Memory B cell (primary cell): Measurements from ENCODE around the gene ZFR2.
"Not testable (repeated sequence)": the region's sequence is repeated elsewhere in the genome, so short reads cannot be mapped to it uniquely, and the experiment has no call there.

Experiments
- ATAC-seq: fragments of 150-1000 bp; cut with Tn5 transposase; 2 replicates; pipeline ENCODE4 v1.10.0; 2021; ENCODE audit warnings: low read depth, mild to moderate bottlenecking, moderate library complexity
- DNase-seq, 2 donors: peaks; one replicate each; pipeline ENCODE4 v3.0.0; 2022; ENCODE audit warnings: low spot score in 2 of 2
- H3K27ac Mint-ChIP-seq: one replicate; pipeline ENCODE4 v1.8.0; 2022; ENCODE audit warnings: mild to moderate bottlenecking, moderate library complexity, mixed read lengths
- H3K27me3 Mint-ChIP-seq: one replicate; pipeline ENCODE4 v1.8.0; 2022; ENCODE audit warnings: mixed read lengths
- H3K36me3 Mint-ChIP-seq: one replicate; pipeline ENCODE4 v1.8.0; 2022; ENCODE audit warnings: mild to moderate bottlenecking, mixed read lengths
- H3K4me1 Mint-ChIP-seq: one replicate; pipeline ENCODE4 v1.8.0; 2022; ENCODE audit warnings: mixed read lengths
- H3K4me3 Mint-ChIP-seq: one replicate; pipeline ENCODE4 v1.8.0; 2022; ENCODE audit warnings: mild to moderate bottlenecking, moderate library complexity, mixed read lengths
- H3K9me3 Mint-ChIP-seq: one replicate; pipeline ENCODE4 v1.8.0; 2022; ENCODE audit warnings: mixed read lengths

The ZFR2 gene

GRCh38 chr19:3821857-3822364 lies 46.9 kb downstream of the ZFR2 start:
- Mint-ChIP-seq H3K4me3 (no peak overlapping the region), H3K9me3 (no peaks in the 10 kb centered on the region), H3K36me3 (no peaks in the 10 kb centered on the region), H3K27ac (peak overlapping the region; percentile 41), H3K4me1 (peaks cover 6% of the 10 kb centered on the region), H3K27me3 (peaks cover 9% of the 10 kb centered on the region)
- peak; percentile 92 for ATAC-seq
- DNase-seq = peak; percentile 81 to 96

DNA sequence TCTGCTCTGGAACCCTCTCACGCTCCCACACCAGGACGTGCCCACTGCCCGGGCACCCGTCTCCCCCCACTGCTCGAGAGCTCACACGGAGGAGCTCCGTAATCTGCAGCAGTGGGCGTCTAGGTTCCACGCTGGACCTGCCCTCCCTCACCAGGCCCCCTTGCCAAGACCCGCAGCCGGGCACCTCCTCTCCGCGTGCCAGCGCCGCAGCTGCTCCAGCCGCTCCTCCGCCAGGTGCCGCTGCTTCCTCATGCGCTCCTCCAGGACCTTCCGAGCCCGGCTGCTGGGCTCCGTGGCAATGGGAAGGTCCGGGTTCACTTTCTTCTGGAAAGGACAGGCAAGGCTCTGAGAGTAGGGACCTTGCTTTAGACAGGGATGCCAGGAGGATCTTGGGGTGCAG lies 47.7 kb downstream of the ZFR2 start:
- H3K27me3 Mint-ChIP-seq = peaks cover 9% of the 10 kb centered on the region
- H3K4me3 Mint-ChIP-seq = no peak overlapping the region
- H3K4me1 Mint-ChIP-seq = peaks cover 6% of the 10 kb centered on the region
- H3K27ac Mint-ChIP-seq = no peak overlapping the region
- H3K9me3 Mint-ChIP-seq = no peaks in the 10 kb centered on the region
- H3K36me3 Mint-ChIP-seq = no peaks in the 10 kb centered on the region
- DNase-seq (no peak), ATAC-seq (no peak)

DNA sequence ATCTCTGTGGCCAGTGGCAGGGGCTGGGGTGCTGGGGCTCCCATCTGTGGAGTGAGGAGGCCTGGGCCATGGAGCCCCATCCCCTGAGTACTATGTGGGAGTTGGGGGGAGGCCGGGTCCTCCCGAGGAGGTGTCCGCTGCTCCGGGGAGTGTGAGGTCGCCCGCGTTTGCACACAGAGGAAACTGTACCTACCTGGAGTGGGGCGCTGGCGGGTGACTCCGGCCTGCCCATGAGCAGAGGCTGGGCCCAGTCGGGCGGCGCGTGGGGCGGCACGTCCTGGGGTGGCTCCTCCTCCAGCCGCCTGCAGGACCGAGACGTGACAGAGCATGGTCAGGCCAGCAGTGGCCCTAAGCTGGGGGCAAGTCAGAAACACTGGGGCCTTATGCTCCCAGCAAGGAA lies 48.8 kb downstream of the ZFR2 start:
- Mint-ChIP-seq H3K27ac (no peak overlapping the region), H3K4me3 (no peak overlapping the region), H3K9me3 (no peaks in the 10 kb centered on the region), H3K27me3 (peaks cover 5% of the 10 kb centered on the region), H3K4me1 (peaks cover 6% of the 10 kb centered on the region), H3K36me3 (no peaks in the 10 kb centered on the region)
- DNase-seq (no peak), ATAC-seq (no peak)

- H3K4me1 Mint-ChIP-seq = peaks cover 6% of the 10 kb centered on the region
- DNase-seq (no peak), ATAC-seq (no peak)
- no peaks in the 10 kb centered on the region for H3K36me3 Mint-ChIP-seq
- no peak overlapping the region for H3K27ac Mint-ChIP-seq
- H3K9me3 Mint-ChIP-seq = no peaks in the 10 kb centered on the region
- H3K27me3 Mint-ChIP-seq = peaks cover 3% of the 10 kb centered on the region
- no peak overlapping the region for H3K4me3 Mint-ChIP-seq
Observed at GRCh38 chr19:3818918-3819317, 49.9 kb downstream of the ZFR2 start.

GRCh38 chr19:3818466-3818865 lies 50.4 kb downstream of the ZFR2 start:
- no peak overlapping the region for H3K4me3 Mint-ChIP-seq
- DNase-seq = no peak
- peaks cover 9% of the 10 kb centered on the region for H3K4me1 Mint-ChIP-seq
- ATAC-seq = no peak
- H3K27ac Mint-ChIP-seq = no peak overlapping the region
- no peaks in the 10 kb centered on the region for H3K36me3 Mint-ChIP-seq
- peaks cover 3% of the 10 kb centered on the region for H3K27me3 Mint-ChIP-seq
- H3K9me3 Mint-ChIP-seq = no peaks in the 10 kb centered on the region

- no peak overlapping the region for H3K4me3 Mint-ChIP-seq
- H3K9me3 Mint-ChIP-seq = no peaks in the 10 kb centered on the region
- peaks cover 3% of the 10 kb centered on the region for H3K27me3 Mint-ChIP-seq
- H3K4me1 Mint-ChIP-seq = peaks cover 11% of the 10 kb centered on the region
- ATAC-seq = no peak
- H3K36me3 Mint-ChIP-seq = no peaks in the 10 kb centered on the region
- H3K27ac Mint-ChIP-seq = no peak overlapping the region
- DNase-seq = no peak
Observed at GRCh38 chr19:3817761-3818160, 51.1 kb downstream of the ZFR2 start.

DNA sequence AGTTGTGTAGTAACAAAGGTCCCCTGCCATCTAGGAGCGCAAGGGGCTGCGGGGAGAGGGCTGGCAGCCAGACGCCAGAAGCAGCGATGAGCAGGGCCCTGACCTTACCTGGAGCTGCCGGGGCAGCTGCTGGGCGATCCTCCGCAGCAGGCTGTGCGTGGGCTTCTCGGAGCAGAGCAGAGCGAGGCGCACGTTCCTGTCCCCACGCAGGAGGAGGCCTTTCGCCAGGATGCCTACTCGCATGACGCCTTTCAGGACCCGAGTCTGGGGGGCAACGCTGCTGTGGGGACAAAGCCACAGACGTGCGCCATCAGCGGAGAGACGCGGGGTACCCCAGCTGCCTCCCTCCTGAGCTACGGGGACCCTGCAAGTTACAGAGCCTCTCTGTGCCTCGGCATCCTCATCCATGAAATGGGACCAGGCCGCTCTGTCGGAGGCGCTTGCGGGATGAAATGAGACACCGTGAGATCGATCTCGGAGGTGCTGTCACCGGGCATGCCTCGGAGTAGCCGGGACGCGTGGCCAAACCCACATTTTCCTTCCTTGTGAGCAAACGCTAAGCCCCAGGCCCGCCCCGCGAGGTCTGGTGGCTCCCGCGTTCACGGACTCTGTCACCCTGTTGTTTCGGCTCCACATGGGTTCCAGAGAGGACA lies 52.1 kb downstream of the ZFR2 start:
- H3K4me1 Mint-ChIP-seq = peaks cover 15% of the 10 kb centered on the region

GRCh38 chr19:3816148-3816547 lies 52.7 kb downstream of the ZFR2 start:
- not testable (repeated sequence) for H3K4me3 Mint-ChIP-seq, DNase-seq, H3K27me3 Mint-ChIP-seq, H3K36me3 Mint-ChIP-seq, ATAC-seq, H3K27ac Mint-ChIP-seq, H3K9me3 Mint-ChIP-seq
- peaks cover 15% of the 10 kb centered on the region for H3K4me1 Mint-ChIP-seq

More for the DNA sequence above, 52.1 kb downstream of the ZFR2 start:
- DNase-seq (no peak), ATAC-seq (no peak)
- Mint-ChIP-seq H3K27me3 (peaks cover 5% of the 10 kb centered on the region), H3K9me3 (no peaks in the 10 kb centered on the region), H3K27ac (no peak overlapping the region), H3K36me3 (peaks cover 2% of the 10 kb centered on the region), H3K4me3 (no peak overlapping the region)

DNA sequence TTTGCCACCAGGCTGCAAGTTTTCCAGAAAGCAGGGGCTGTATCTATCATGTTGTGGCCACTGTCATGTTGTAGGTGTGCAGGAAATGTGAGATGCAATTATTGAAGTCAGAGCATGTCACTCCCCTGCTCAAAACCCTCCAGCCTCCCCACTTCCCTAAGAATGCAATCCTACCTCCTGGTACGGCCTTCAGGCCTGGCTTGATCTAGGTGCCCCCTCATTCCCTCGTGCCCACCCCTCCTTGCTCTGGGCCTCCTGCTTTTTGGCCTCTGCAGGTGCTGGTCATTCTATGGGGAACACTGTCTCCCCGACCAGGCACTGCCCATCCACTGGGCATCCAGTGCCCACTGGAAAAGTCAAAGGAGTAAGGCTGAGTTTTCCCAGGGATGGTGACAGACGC lies 54.2 kb downstream of the ZFR2 start:
- Mint-ChIP-seq H3K4me1 (peaks cover 18% of the 10 kb centered on the region), H3K9me3 (no peaks in the 10 kb centered on the region), H3K4me3 (peak overlapping the region; percentile 5), H3K36me3 (peaks cover 2% of the 10 kb centered on the region), H3K27me3 (peaks cover 5% of the 10 kb centered on the region), H3K27ac (no peak overlapping the region)
- no peak for DNase-seq
- ATAC-seq = no peak

GRCh38 chr19:3813473-3814392 lies 55.1 kb downstream of the ZFR2 start:
- DNase-seq (no peak), ATAC-seq (no peak)
- peaks cover 5% of the 10 kb centered on the region for H3K27me3 Mint-ChIP-seq
- H3K4me1 Mint-ChIP-seq = peaks cover 18% of the 10 kb centered on the region
- no peak overlapping the region for H3K27ac Mint-ChIP-seq
- H3K9me3 Mint-ChIP-seq = no peaks in the 10 kb centered on the region
- peaks cover 2% of the 10 kb centered on the region for H3K36me3 Mint-ChIP-seq
- H3K4me3 Mint-ChIP-seq = no peak overlapping the region

GRCh38 chr19:3810708-3811355 lies 58.0 kb downstream of the ZFR2 start:
- peaks cover 2% of the 10 kb centered on the region for H3K36me3 Mint-ChIP-seq
- H3K4me3 Mint-ChIP-seq = peak overlapping the region; percentile 29
- ATAC-seq (peak; percentile 54), DNase-seq (peak in 1 of 2 donors; percentile 39)
- no peaks in the 10 kb centered on the region for H3K9me3 Mint-ChIP-seq
- peaks cover 5% of the 10 kb centered on the region for H3K27me3 Mint-ChIP-seq
- peaks cover 25% of the 10 kb centered on the region for H3K4me1 Mint-ChIP-seq
- peak overlapping the region; percentile 68 for H3K27ac Mint-ChIP-seq

GRCh38 chr19:3809881-3810707 lies 58.7 kb downstream of the ZFR2 start:
- Mint-ChIP-seq H3K4me3 (peak overlapping the region; percentile 29), H3K9me3 (no peaks in the 10 kb centered on the region), H3K27me3 (peaks cover 5% of the 10 kb centered on the region), H3K27ac (peak overlapping the region; percentile 68), H3K4me1 (peaks cover 25% of the 10 kb centered on the region), H3K36me3 (peaks cover 2% of the 10 kb centered on the region)
- peak; percentile 70 for ATAC-seq
- peak; percentile 43 to 75 for DNase-seq

DNA sequence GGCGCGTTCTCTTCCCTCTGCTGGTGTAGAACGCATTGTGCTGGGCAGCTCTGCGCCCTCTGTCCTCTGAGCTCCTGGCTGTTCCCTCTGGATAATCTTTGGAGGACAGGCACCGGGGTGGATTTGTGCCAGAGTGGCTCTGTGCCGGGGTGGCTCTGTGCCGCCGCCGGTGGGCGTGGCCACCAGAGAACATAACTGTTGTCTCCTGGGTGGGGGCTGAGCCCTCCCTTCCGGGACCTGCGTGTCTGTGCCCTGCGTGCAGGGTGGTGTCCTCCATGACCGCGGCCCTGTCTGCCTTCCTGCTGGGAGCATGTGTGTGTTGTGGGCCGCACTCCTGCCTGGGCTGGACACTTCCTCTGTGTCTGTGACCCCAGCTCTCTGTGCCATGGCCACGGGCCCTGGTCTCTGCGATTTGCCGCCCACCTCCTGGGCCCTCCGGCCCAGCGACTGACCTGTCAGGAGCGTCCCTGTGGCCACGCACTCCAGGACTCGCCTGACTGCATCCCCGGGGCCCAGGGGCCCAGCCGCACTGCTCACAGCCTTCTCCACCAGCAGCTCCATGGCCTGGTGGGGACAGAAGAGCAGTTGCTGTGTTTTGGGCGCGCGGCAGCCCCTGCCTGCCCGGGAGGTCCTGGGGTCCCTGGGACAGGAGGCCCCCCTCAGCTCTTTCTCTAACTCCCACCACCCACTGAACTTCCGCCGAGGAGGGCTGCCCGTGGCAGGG lies 60.3 kb downstream of the ZFR2 start:
- no peak for ATAC-seq
- H3K36me3 Mint-ChIP-seq = peaks cover 2% of the 10 kb centered on the region
- H3K9me3 Mint-ChIP-seq = no peaks in the 10 kb centered on the region
- peaks cover 5% of the 10 kb centered on the region for H3K27me3 Mint-ChIP-seq
- H3K4me1 Mint-ChIP-seq = peaks cover 24% of the 10 kb centered on the region
- no peak overlapping the region for H3K4me3 Mint-ChIP-seq
- DNase-seq = no peak
- H3K27ac Mint-ChIP-seq = no peak overlapping the region
